ENCODE results near the gene TRMT1L. TPM values are rescaled to one million over a fixed set of nuclear protein-coding genes. Genes with fewer than 3 reads are reported as not detected.

TRMT1L gene
- polyA plus RNA-seq, 10 donors, result 13.1 to 21.5 (median 14.8) TPM

Other genes starting within 250 kb of the TRMT1L start
- 10 to 100 TPM; 44.2 to 72.3 (median 57.8) TPM for gene NIBAN1, start 182.4 kb downstream of the TRMT1L start, polyA plus RNA-seq (ENCODE audit: insufficient read length in 10 of 10)
- gene RNF2, start 111.4 kb downstream of the TRMT1L start, polyA plus RNA-seq (ENCODE audit: insufficient read length in 10 of 10), result 10 to 100 TPM; 33.4 to 51.5 (median 39.9) TPM
- gene SWT1, start 214 bp upstream of the TRMT1L start, polyA plus RNA-seq (ENCODE audit: insufficient read length in 10 of 10), result 1 to 10 TPM; 5.0 to 8.7 (median 6.7) TPM
- 10 to 100 TPM; 45.9 to 92.5 (median 78.6) TPM for gene IVNS1ABP, start 160.3 kb upstream of the TRMT1L start, polyA plus RNA-seq (ENCODE audit: insufficient read length in 10 of 10)

All from muscle of back (tissue), 10 donors.